Jurkat, Clone E6-1 (cell line): ENCODE measurements around the gene PARP6.

Experiments
- DNase-seq: peaks from one replicate; pipeline ENCODE4 v3.0.0-alpha.2; 2011; ENCODE audit warnings: low read depth, low spot score
- H3K4me3 ChIP-seq: 2 replicates; pipeline ENCODE4 v1.5.1; 2011; ENCODE audit warnings: mild to moderate bottlenecking, low read length, control low read depth, moderate library complexity

PARP6 gene

GRCh38 chr15:72236381-72237003 is 35.9 kb downstream of the PARP6 start:
- peak overlapping the region; percentile 41 for H3K4me3 ChIP-seq

GRCh38 chr15:72235298-72235697 is 37.1 kb downstream of the PARP6 start:
- DNase-seq: no peak

More at GRCh38 chr15:72236381-72237003, 35.9 kb downstream of the PARP6 start:
- no peak for DNase-seq

GRCh38 chr15:72233769-72234168 is 38.6 kb downstream of the PARP6 start:
- H3K4me3 ChIP-seq: no peak overlapping the region
- no peak for DNase-seq

More at GRCh38 chr15:72235298-72235697, 37.1 kb downstream of the PARP6 start:
- no peak overlapping the region for H3K4me3 ChIP-seq

- peak; percentile 91 for DNase-seq
- H3K4me3 ChIP-seq: peak overlapping the region; percentile 84
These were observed 40.4 kb downstream of the PARP6 start for GRCh38 chr15:72231833-72232478.

- peak within 1 kb of the TSS; percentile 93 for H3K4me3 ChIP-seq
- peak; percentile 99 for DNase-seq
These were observed 41.1 kb downstream of the PARP6 start, which contains the start of gene PKM for GRCh38 chr15:72231066-72231832. PKM (minus strand) TSS chr15:72231190; CDS start chr15:72219097, 12,093 bp downstream.

GRCh38 chr15:72230197-72231065 is 41.9 kb downstream of the PARP6 start:
- peak overlapping the region; percentile 93 for H3K4me3 ChIP-seq
- peak; percentile 67 for DNase-seq

GRCh38 chr15:72229947-72230196 is 42.5 kb downstream of the PARP6 start:
- H3K4me3 ChIP-seq: peak overlapping the region; percentile 93
- DNase-seq: no peak

GRCh38 chr15:72229076-72229946 is 43.0 kb downstream of the PARP6 start:
- peak overlapping the region; percentile 93 for H3K4me3 ChIP-seq
- DNase-seq: peak; percentile 60

- H3K4me3 ChIP-seq: peak overlapping the region; percentile 93
- DNase-seq: no peak
These were observed 44.6 kb downstream of the PARP6 start for GRCh38 chr15:72227720-72228119.

GRCh38 chr15:72227192-72227586 is 45.2 kb downstream of the PARP6 start:
- H3K4me3 ChIP-seq: peak overlapping the region; percentile 93
- no peak for DNase-seq

- no peak overlapping the region for H3K4me3 ChIP-seq
- DNase-seq: no peak
These were observed 49.1 kb downstream of the PARP6 start for GRCh38 chr15:72223278-72223677.

- DNase-seq: no peak
- no peak overlapping the region for H3K4me3 ChIP-seq
These were observed 50.0 kb downstream of the PARP6 start for GRCh38 chr15:72222393-72222792.

GRCh38 chr15:72220687-72221086 is 51.7 kb downstream of the PARP6 start:
- H3K4me3 ChIP-seq: no peak overlapping the region
- DNase-seq: no peak

GRCh38 chr15:72217216-72217615 is 55.1 kb downstream of the PARP6 start:
- no peak overlapping the region for H3K4me3 ChIP-seq
- no peak for DNase-seq

GRCh38 chr15:72216079-72216478 is 56.3 kb downstream of the PARP6 start:
- H3K4me3 ChIP-seq: no peak overlapping the region
- DNase-seq: no peak

- DNase-seq: no peak
- H3K4me3 ChIP-seq: no peak overlapping the region
These were observed 64.7 kb downstream of the PARP6 start for GRCh38 chr15:72207558-72208085.

GRCh38 chr15:72206677-72207000 is 65.7 kb downstream of the PARP6 start:
- H3K4me3 ChIP-seq: no peak overlapping the region
- DNase-seq: no peak

GRCh38 chr15:72205896-72206676 is 66.3 kb downstream of the PARP6 start:
- no peak overlapping the region for H3K4me3 ChIP-seq
- no peak for DNase-seq
